H1 (cell line): ENCODE data around the gene RMND1. TPM values are rescaled to one million over a fixed set of nuclear protein-coding genes. Genes with fewer than 3 reads are reported as not detected.

Experiments
- CTCF ChIA-PET: fragments of 300-600 bp; sonication (Branson Sonifier 250); formaldehyde crosslinking; loops from one replicate; lab custom pipeline; 2021; ENCODE audit not compliant: partially characterized antibody; lab: Charles Lee
- POLR2A ChIA-PET: fragments of 300-600 bp; sonication (Branson Sonifier 250); formaldehyde crosslinking; loops from one replicate; lab custom pipeline; 2021; ENCODE audit warnings: inconsistent platforms; ENCODE audit not compliant: partially characterized antibody; lab: Charles Lee
- DNase-seq, 2 experiments: peaks; one replicate each; pipeline versions ENCODE4 v3.0.0 to v3.0.0-alpha.2; 2010 to 2022; ENCODE audit warnings: low spot score in 2 of 2, low read depth in 1 of 2, mixed read lengths in 1 of 2
- FAIRE-seq: peaks from 2 replicates; lab custom pipeline; 2011; peaks lifted over from hg19 to GRCh38; lab: Jason Lieb, UNC
- H2AFZ ChIP-seq: 2 replicates; pipeline ENCODE4 v1.8.1; 2012; ENCODE audit warnings: low read length, inconsistent platforms
- H2AK5ac ChIP-seq: 2 replicates; pipeline ENCODE4 v1.6.1; 2013; ENCODE audit warnings: low read depth, low read length
- H2BK120ac ChIP-seq: replicated peaks from 2 replicates; pipeline ENCODE3; 2013; ENCODE audit warnings: low read depth, low read length, inconsistent platforms
- H2BK12ac ChIP-seq: 2 replicates; pipeline ENCODE4 v1.6.1; 2013; ENCODE audit warnings: low read depth, low read length
- H2BK15ac ChIP-seq: 2 replicates; pipeline ENCODE4 v1.6.1; 2013; ENCODE audit warnings: low read length
- H2BK20ac ChIP-seq: 2 replicates; pipeline ENCODE4 v1.6.1; 2013; ENCODE audit warnings: low read length
- H2BK5ac ChIP-seq: 2 replicates; pipeline ENCODE4 v1.6.1; 2013; ENCODE audit warnings: low read depth, low read length
- H3K14ac ChIP-seq: 2 replicates; pipeline ENCODE4 v1.6.1; 2013; ENCODE audit warnings: inconsistent platforms; ENCODE audit not compliant: insufficient read length
- H3K18ac ChIP-seq: 2 replicates; pipeline ENCODE4 v1.6.1; 2013; ENCODE audit warnings: low read length; ENCODE audit errors: extremely low read depth
- H3K23ac ChIP-seq: 2 replicates; pipeline ENCODE4 v1.6.1; 2013; ENCODE audit warnings: inconsistent platforms; ENCODE audit not compliant: insufficient read length
- H3K23me2 ChIP-seq: 2 replicates; pipeline ENCODE4 v1.6.1; 2013; ENCODE audit warnings: low read depth, low read length
- H3K27ac ChIP-seq: 2 replicates; pipeline ENCODE4 v1.6.1; 2011; ENCODE audit warnings: low read depth, low read length, inconsistent platforms
- H3K27me3 ChIP-seq, 4 experiments: replicated peaks in 1 of 4; 1 replicate in 1 of 4; 2 replicates in 3 of 4; pipeline versions ENCODE4 v1.6.1 to v1.8.1; 2011 to 2013; ENCODE audit warnings: low read length in 3 of 4, mild to moderate bottlenecking in 3 of 4, inconsistent platforms in 2 of 4, mixed read lengths in 2 of 4, moderate library complexity in 1 of 4; ENCODE audit not compliant: control insufficient read depth in 3 of 4, insufficient read depth in 3 of 4; ENCODE audit errors: extremely low read depth in 1 of 4
- H3K36me3 ChIP-seq, 4 experiments: 2 replicates each; pipeline versions ENCODE4 v1.6.1 to v1.8.1; 2011 to 2013; ENCODE audit warnings: mild to moderate bottlenecking in 4 of 4, low read length in 3 of 4, moderate library complexity in 2 of 4, control low read depth in 1 of 4, inconsistent platforms in 1 of 4; ENCODE audit not compliant: insufficient read depth in 4 of 4, control insufficient read depth in 2 of 4
- H3K4ac ChIP-seq: replicated peaks from 2 replicates; pipeline ENCODE3; 2013; ENCODE audit warnings: low read length, low read depth, mixed read lengths, inconsistent platforms; ENCODE audit not compliant: insufficient read length
- H3K4me1 ChIP-seq, 4 experiments: replicated peaks in 1 of 4; 1 replicate in 1 of 4; 2 replicates in 3 of 4; pipeline versions ENCODE4 v1.6.1 to v1.8.1; 2011 to 2013; ENCODE audit warnings: low read length in 3 of 4, inconsistent platforms in 2 of 4, mixed read lengths in 1 of 4; ENCODE audit not compliant: insufficient read depth in 4 of 4, control insufficient read depth in 3 of 4
- H3K4me2 ChIP-seq, 2 experiments: 2 replicates each; pipeline versions ENCODE4 v1.6.1 to v1.8.1; 2011 to 2013; ENCODE audit warnings: low read depth in 2 of 2, low read length in 2 of 2, control low read depth in 1 of 2, inconsistent platforms in 1 of 2, mild to moderate bottlenecking in 1 of 2; ENCODE audit not compliant: insufficient read depth in 1 of 2
- H3K4me3 ChIP-seq, 4 experiments: fragments of 200-600, 300-600 bp in 1 of 4; sonication (generic), shearing (Covaris generic), sonication (Bioruptor Twin) in 1 of 4; 2 replicates each; pipeline versions ENCODE4 v1.5.1 to v1.8.1; 2011 to 2016; ENCODE audit warnings: low read length in 4 of 4, low read depth in 3 of 4, control low read depth in 2 of 4, inconsistent platforms in 2 of 4, mild to moderate bottlenecking in 2 of 4, mixed read lengths in 1 of 4, moderate library complexity in 1 of 4; ENCODE audit not compliant: insufficient read depth in 2 of 4; ENCODE audit errors: extremely low read depth in 1 of 4
- H3K56ac ChIP-seq: replicated peaks from 2 replicates; pipeline ENCODE3; 2013; ENCODE audit warnings: low read depth, mild to moderate bottlenecking, mixed read lengths, low read length, inconsistent platforms; ENCODE audit not compliant: insufficient read length
- H3K79me1 ChIP-seq: 2 replicates; pipeline ENCODE4 v1.6.1; 2013; ENCODE audit warnings: low read depth, low read length, control low read depth
- H3K79me2 ChIP-seq, 2 experiments: 2 replicates each; pipeline versions ENCODE4 v1.6.1 to v1.8.1; 2012 to 2013; ENCODE audit warnings: low read length in 2 of 2, mild to moderate bottlenecking in 2 of 2, inconsistent platforms in 1 of 2; ENCODE audit not compliant: insufficient read depth in 2 of 2, control insufficient read depth in 1 of 2
- H3K9ac ChIP-seq, 4 experiments: replicated peaks in 1 of 4; 1 replicate in 1 of 4; 2 replicates in 3 of 4; pipeline versions ENCODE4 v1.6.1 to v1.8.1; 2011 to 2013; ENCODE audit warnings: low read depth in 3 of 4, low read length in 3 of 4, control low read depth in 2 of 4, mild to moderate bottlenecking in 2 of 4, moderate library complexity in 2 of 4, inconsistent platforms in 1 of 4; ENCODE audit errors: extremely low read depth in 1 of 4
- H3K9me3 ChIP-seq, 2 experiments: 2 replicates each; pipeline versions ENCODE4 v1.6.1 to v1.8.1; 2012 to 2013; ENCODE audit warnings: mild to moderate bottlenecking in 2 of 2, moderate library complexity in 2 of 2, control low read depth in 1 of 2, inconsistent platforms in 1 of 2, low read depth in 1 of 2, low read length in 1 of 2, mixed read lengths in 1 of 2; ENCODE audit not compliant: insufficient read depth in 2 of 2
- H4K20me1 ChIP-seq, 2 experiments: replicated peaks in 1 of 2; 2 replicates each; pipeline versions ENCODE3 to v1.8.1; 2011 to 2013; ENCODE audit warnings: inconsistent platforms in 2 of 2, low read length in 2 of 2, mild to moderate bottlenecking in 1 of 2; ENCODE audit not compliant: insufficient read depth in 2 of 2, control insufficient read depth in 1 of 2
- H4K5ac ChIP-seq: 2 replicates; pipeline ENCODE4 v1.6.1; 2013; ENCODE audit warnings: low read length, low read depth, mixed read lengths, inconsistent platforms; ENCODE audit not compliant: insufficient read length
- H4K8ac ChIP-seq: 2 replicates; pipeline ENCODE4 v1.8.0; 2013; ENCODE audit warnings: mild to moderate bottlenecking, moderate library complexity, low read length, inconsistent platforms; ENCODE audit not compliant: insufficient read depth; ENCODE audit errors: extremely low read depth
- H4K91ac ChIP-seq: replicated peaks from 2 replicates; pipeline ENCODE3; 2013; ENCODE audit warnings: low read length, mixed read lengths, inconsistent platforms; ENCODE audit not compliant: insufficient read length
- CBX8 ChIP-seq: fragments of 300-800, 300-1000 bp; sonication (generic); IDR thresholded peaks from 2 replicates; pipeline ENCODE4 v1.7.1; 2016; ENCODE audit warnings: low read depth, low read length, borderline replicate concordance
- CTCF ChIP-seq, 3 experiments: IDR thresholded peaks; 1 replicate in 2 of 3; 2 replicates in 1 of 3; pipeline versions ENCODE4 v1.5.1 to v1.6.1; 2011; ENCODE audit warnings: low read length in 3 of 3, mild to moderate bottlenecking in 3 of 3, inconsistent platforms in 2 of 3, low read depth in 1 of 3, moderate library complexity in 1 of 3; ENCODE audit not compliant: insufficient read depth in 1 of 3; ENCODE audit errors: control extremely low read depth in 1 of 3
- GTF2F1 ChIP-seq: IDR thresholded peaks from 2 replicates; pipeline ENCODE4 v1.6.1; 2012; ENCODE audit warnings: low read depth, low read length, improper control_type of control experiment, borderline replicate concordance
- HDAC2 ChIP-seq, 2 experiments: fragments of 300-600 bp in 1 of 2; sonication (generic) in 1 of 2; IDR thresholded peaks; 2 replicates each; pipeline ENCODE4 v1.6.1; 2011 to 2012; ENCODE audit warnings: low read depth in 2 of 2, low read length in 2 of 2, mild to moderate bottlenecking in 2 of 2, moderate library complexity in 2 of 2, borderline replicate concordance in 1 of 2, inconsistent platforms in 1 of 2
- KDM5A ChIP-seq: fragments of 200-600 bp; IDR thresholded peaks from 2 replicates; pipeline ENCODE4 v1.7.1; 2012; ENCODE audit warnings: mild to moderate bottlenecking, low read length, inconsistent platforms, mixed read lengths
- MAFK ChIP-seq: IDR thresholded peaks from 2 replicates; pipeline ENCODE4 v1.6.1; 2012; ENCODE audit warnings: low read depth, mild to moderate bottlenecking, improper control_type of control experiment, low read length
- NANOG ChIP-seq: IDR thresholded peaks from 2 replicates; pipeline ENCODE4 v1.6.1; 2011; ENCODE audit warnings: low read length, low read depth, mild to moderate bottlenecking, inconsistent platforms; ENCODE audit not compliant: insufficient read depth, poor library complexity, severe bottlenecking
- POLR2A ChIP-seq, 2 experiments: IDR thresholded peaks; 1 replicate in 1 of 2; 2 replicates in 1 of 2; pipeline ENCODE4 v1.6.1; 2011; ENCODE audit warnings: low read depth in 2 of 2, low read length in 2 of 2, mild to moderate bottlenecking in 2 of 2; ENCODE audit errors: control extremely low read depth in 1 of 2
- POU5F1 ChIP-seq: IDR thresholded peaks from 2 replicates; pipeline ENCODE4 v1.6.1; 2011; ENCODE audit warnings: low read depth, mild to moderate bottlenecking, low read length, moderate library complexity
- RBBP5 ChIP-seq: IDR thresholded peaks from 2 replicates; pipeline ENCODE4 v1.7.1; 2012; ENCODE audit warnings: low read depth, mild to moderate bottlenecking, inconsistent platforms, low read length, moderate library complexity, borderline replicate concordance
- SAP30 ChIP-seq: fragments of 300-600 bp; sonication (generic); IDR thresholded peaks from 2 replicates; pipeline ENCODE4 v1.7.1; 2012; ENCODE audit warnings: low read length, moderate library complexity, mild to moderate bottlenecking, inconsistent platforms; ENCODE audit not compliant: insufficient read depth, insufficient replicate concordance
- WGBS, 2 experiments: shearing (Covaris generic) in 1 of 2; methylation state at CpG; one replicate each; pipeline versions ENCODE4 v1.1.6 to v1.1.7; 2013 to 2015; ENCODE audit warnings: low lambda C conversion rate in 2 of 2, mixed read lengths in 2 of 2, inconsistent platforms in 1 of 2, low coverage in 1 of 2, missing lambda C conversion rate in 1 of 2; ENCODE audit not compliant: insufficient replicate concordance in 2 of 2, insufficient coverage in 1 of 2, insufficient read length in 1 of 2; ENCODE audit errors: extremely low coverage in 1 of 2, missing lambda C conversion rate in 1 of 2; 5-methylcytosine and 5-hydroxymethylcytosine counted together
- polyA plus RNA-seq, 7 experiments: library from polyadenylated mRNA; depleted of rRNA in 3 of 7; stranded (reverse) in 5 of 7; unstranded in 2 of 7; fragments of >200 nt in 5 of 7; fragments of 200-250 nt in 2 of 7; gene quantifications; 1 replicate in 5 of 7; 2 replicates in 1 of 7; 4 replicates in 1 of 7; pipeline versions ENCODE4 v1.2.1 to v1.2.3, GENCODE V29; 2011 to 2013; ENCODE audit warnings: missing spikeins in 2 of 7, mixed read lengths in 2 of 7
- total RNA-seq: library from RNA; stranded (reverse); fragmentation: NEBNext Ultra II Directional; extraction: Animal tissue kit (Norgen Biotek cat#: 25700); gene quantifications from 2 replicates; pipeline ENCODE4 v1.2.1, GENCODE V29; 2021

RMND1 gene
- total and polyA plus RNA-seq, 2 of the 8 experiments (the other 6 are each of a cell fraction or from before 2014, with no cell fraction given) = 7.3 to 21.9 TPM

GRCh38 chr6:151445482-151445881, 6.4 kb downstream of the RMND1 start:
- no peak overlapping the region for H3K14ac ChIP-seq
- no peak overlapping the region for H3K4me3 ChIP-seq
- H3K56ac ChIP-seq = no peak overlapping the region
- peaks cover 0 to 3% of the 10 kb centered on the region in 2 experiments; a peak in 1 of 4 replicates for H3K9me3 ChIP-seq
- FAIRE-seq = no peak
- peaks cover 0 to 15% (median 7%) of the 10 kb centered on the region in 4 experiments; a peak in 6 of 8 replicates for H3K36me3 ChIP-seq
- ChIA-PET CTCF (no interaction called here), POLR2A (interaction anchor here (1.0 kb wide), 1 partner anchor 25 kb away, joined by 4 read pairs; no protein-coding TSS in a partner anchor)
- H3K18ac ChIP-seq = no peak overlapping the region
- H3K4ac ChIP-seq = no peak overlapping the region
- peaks cover 4 to 6% of the 10 kb centered on the region in 2 experiments for H4K20me1 ChIP-seq
- H3K27ac ChIP-seq = no peak overlapping the region
- H4K91ac ChIP-seq = no peak overlapping the region
- no peak overlapping the region for H4K5ac ChIP-seq
- H4K8ac ChIP-seq = no peak overlapping the region
- H2BK20ac ChIP-seq = no peak overlapping the region
- H3K23ac ChIP-seq = no peak overlapping the region
- no peak overlapping the region for H2BK120ac ChIP-seq
- no peak overlapping the region for H2AK5ac ChIP-seq
- H3K27me3 ChIP-seq = no peaks in the 10 kb centered on the region
- no peak overlapping the region for H2BK15ac ChIP-seq
- H2BK12ac ChIP-seq = no peak overlapping the region
- H3K4me2 ChIP-seq = no peak overlapping the region
- no peak overlapping the region for H2AFZ ChIP-seq
- peaks cover 7% of the 10 kb centered on the region for H3K79me1 ChIP-seq
- H3K79me2 ChIP-seq = peaks cover 6 to 80% of the 10 kb centered on the region in 2 experiments; a peak in 2 of 4 replicates
- no peak overlapping the region for H3K9ac ChIP-seq
- no peak for DNase-seq
- H2BK5ac ChIP-seq = no peak overlapping the region
- no peaks in the 10 kb centered on the region for H3K4me1 ChIP-seq
- H3K23me2 ChIP-seq = no peaks in the 10 kb centered on the region; the same call in 1 of the 2 replicates
- 85% methylated on average over 5 of the region's 5 CpGs; no CpG with 5 or more reads in 1 of the 2 experiments for WGBS, 2 experiments
- TF ChIP-seq KDM5A = no peak
- TF ChIP-seq NANOG = no peak
- no peak for TF ChIP-seq POU5F1
- no peak for TF ChIP-seq HDAC2 (IDR thresholded peaks at IDR 0.05; ENCODE audit: borderline replicate concordance in 1 of 2, low read depth in 2 of 2, low read length in 2 of 2)
- no peak for TF ChIP-seq SAP30
- no peak for TF ChIP-seq CTCF (IDR thresholded peaks at IDR 0.05; ENCODE audit: control extremely low read depth in 1 of 3, insufficient read depth in 1 of 3, low read depth in 1 of 3, low read length in 3 of 3)
- TF ChIP-seq GTF2F1 = no peak
- no peak for TF ChIP-seq RBBP5
- TF ChIP-seq POLR2A (IDR thresholded peaks at IDR 0.05; ENCODE audit: control extremely low read depth in 1 of 2, low read depth in 2 of 2, low read length in 2 of 2) = no peak
- TF ChIP-seq CBX8 = no peak
- TF ChIP-seq MAFK = no peak
